Spleen (tissue), 11 donors: Measurements from ENCODE around the gene SLC13A5. TPM values are rescaled to one million over a fixed set of nuclear protein-coding genes. Genes with fewer than 3 reads are reported as not detected.

Experiments used
- DNase-seq: peaks from one replicate; pipeline ENCODE4 v3.0.0-alpha.2; 2020
- H3K27ac ChIP-seq, 8 donors: fragments of 200-600 bp; sonication (generic) in 7 of 8; 1 replicate in 4 of 8; 2 replicates in 4 of 8; pipeline versions ENCODE4 v1.5.0 to v1.8.0; 2016 to 2021; ENCODE audit warnings: inconsistent platforms in 4 of 8, mild to moderate bottlenecking in 4 of 8, moderate library complexity in 1 of 8
- H3K27me3 ChIP-seq, 7 donors: fragments of 200-600 bp; sonication (generic) in 6 of 7; replicated peaks in 1 of 7; 1 replicate in 4 of 7; 2 replicates in 3 of 7; pipeline versions ENCODE4 v1.5.0 to v1.8.0; 2016 to 2021; ENCODE audit warnings: inconsistent platforms in 3 of 7, mild to moderate bottlenecking in 1 of 7
- H3K36me3 ChIP-seq, 6 donors: fragments of 200-600 bp; sonication (generic) in 5 of 6; 1 replicate in 4 of 6; 2 replicates in 2 of 6; pipeline versions ENCODE4 v1.5.0 to v1.8.0; 2016 to 2021; ENCODE audit warnings: inconsistent platforms in 2 of 6
- H3K4me1 ChIP-seq, 6 donors: fragments of 200-600 bp; sonication (generic) in 5 of 6; 1 replicate in 3 of 6; 2 replicates in 3 of 6; pipeline versions ENCODE4 v1.5.0 to v1.8.0; 2016 to 2021; ENCODE audit warnings: inconsistent platforms in 3 of 6
- H3K4me3 ChIP-seq, 8 donors: fragments of 200-600 bp; sonication (generic) in 7 of 8; 1 replicate in 4 of 8; 2 replicates in 4 of 8; pipeline versions ENCODE4 v1.5.0 to v1.8.0; 2016 to 2021; ENCODE audit warnings: inconsistent platforms in 4 of 8, mild to moderate bottlenecking in 4 of 8, moderate library complexity in 2 of 8
- H3K9me3 ChIP-seq, 8 donors: fragments of 200-600 bp; sonication (generic) in 7 of 8; 1 replicate in 4 of 8; 2 replicates in 4 of 8; pipeline versions ENCODE4 v1.5.0 to v1.8.0; 2016 to 2021; ENCODE audit warnings: inconsistent platforms in 4 of 8
- POLR2A ChIP-seq, 3 donors: fragments of 450-650 bp; IDR thresholded peaks; one replicate each; pipeline ENCODE4 v1.5.1; 2017; ENCODE audit warnings: antibody characterized with exemption in 3 of 3, mild to moderate bottlenecking in 1 of 3
- POLR2AphosphoS5 ChIP-seq, 3 donors: sonication (generic); formaldehyde crosslinking; IDR thresholded peaks; one replicate each; pipeline ENCODE4 v1.5.1; 2017; ENCODE audit warnings: antibody characterized with exemption in 3 of 3
- WGBS, 5 donors: extraction: QIAGEN DNeasy Blood & Tissue Kit in 3 of 5; methylation state at CpG; one replicate each; pipeline versions ENCODE4 v1.1.5 to v1.1.7; 2013 to 2018; 5-methylcytosine and 5-hydroxymethylcytosine counted together
- intact Hi-C: fragments of 100-400 bp; cut with DNase I; formaldehyde crosslinking; loops from one replicate; pipeline ENCODE4 v1.15.0; 2023; ENCODE audit warnings: low total_unique reads
- polyA plus RNA-seq, 3 donors: library from polyadenylated mRNA; stranded (reverse); fragments of 200-250 nt; gene quantifications; one replicate each; pipeline ENCODE4 v1.2.1, GENCODE V29; 2013
- total RNA-seq, 7 donors: library from RNA; depleted of rRNA in 3 of 7; stranded (reverse); fragments of >200 nt in 3 of 7; fragmentation: NEBNext Ultra II Directional in 4 of 7; extraction: Animal tissue kit (Norgen Biotek cat#: 25700) in 4 of 7; gene quantifications; one replicate each; pipeline versions ENCODE4 v1.1.0 to v1.2.1, GENCODE V29; 2016 to 2021
- TF ChIP-seq, protein P1 (sequence below), 11 experiments: fragments of 200-600 bp in 7 of 11; fragments of 450-650 bp in 4 of 11; sonication (generic) in 4 of 11; IDR thresholded peaks in 8 of 11; conservative IDR thresholded peaks in 3 of 11; 1 replicate in 7 of 11; 2 replicates in 4 of 11; pipeline versions ENCODE4 v1.4.0 to v1.8.0; 2016 to 2021; ENCODE audit warnings: antibody characterized with exemption in 11 of 11, inconsistent platforms in 4 of 11, mild to moderate bottlenecking in 1 of 11
- donor health status: healthy with polysubstance abuse.
- donor health status: DM: no; HTN: no; CAD: no; lungs with moderate emphysema.
- donor health status: DM: no; HTN: no; CAD: no.
- donor health status: Bipolar disorder and iron deficiency.
- donor health status: healthy.
- donor health status: DM: no; HTN: no; CAD: no.
- donor health status: DM: yes; HTN: yes; CAD: no.

The SLC13A5 gene
- total and polyA plus RNA-seq, 10 donors, result 1.0 to 18.4 (median 5.4) TPM

DNA sequence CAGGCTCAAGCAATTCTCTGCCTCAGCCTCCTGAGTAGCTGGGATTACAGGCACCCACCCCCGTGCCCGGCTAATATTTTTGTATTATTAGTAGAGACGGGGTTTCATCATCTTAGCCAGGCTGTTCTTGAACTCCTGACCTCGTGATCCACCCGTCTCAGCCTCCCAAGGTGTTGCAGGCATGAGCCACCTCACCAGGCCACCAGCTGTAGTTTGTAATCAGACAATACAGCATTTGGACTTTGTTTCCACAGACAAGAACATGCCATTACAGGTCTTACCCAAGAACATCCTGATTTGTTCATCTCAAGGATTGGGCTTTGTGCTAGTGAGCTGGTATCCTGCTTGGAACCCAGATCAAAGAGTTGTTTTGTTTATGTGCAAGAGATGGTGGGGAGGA is 31.5 kb downstream of the SLC13A5 start:
- intact Hi-C loops, result no loop called here
- no peaks in the 10 kb centered on the region for H3K36me3 ChIP-seq
- no peaks in the 10 kb centered on the region for H3K9me3 ChIP-seq
- H3K27me3 ChIP-seq, result peaks cover 0 to 87% (median 16%) of the 10 kb centered on the region in 7 donors
- H3K4me3 ChIP-seq, result no peak overlapping the region
- TF ChIP-seq, protein P1, sequence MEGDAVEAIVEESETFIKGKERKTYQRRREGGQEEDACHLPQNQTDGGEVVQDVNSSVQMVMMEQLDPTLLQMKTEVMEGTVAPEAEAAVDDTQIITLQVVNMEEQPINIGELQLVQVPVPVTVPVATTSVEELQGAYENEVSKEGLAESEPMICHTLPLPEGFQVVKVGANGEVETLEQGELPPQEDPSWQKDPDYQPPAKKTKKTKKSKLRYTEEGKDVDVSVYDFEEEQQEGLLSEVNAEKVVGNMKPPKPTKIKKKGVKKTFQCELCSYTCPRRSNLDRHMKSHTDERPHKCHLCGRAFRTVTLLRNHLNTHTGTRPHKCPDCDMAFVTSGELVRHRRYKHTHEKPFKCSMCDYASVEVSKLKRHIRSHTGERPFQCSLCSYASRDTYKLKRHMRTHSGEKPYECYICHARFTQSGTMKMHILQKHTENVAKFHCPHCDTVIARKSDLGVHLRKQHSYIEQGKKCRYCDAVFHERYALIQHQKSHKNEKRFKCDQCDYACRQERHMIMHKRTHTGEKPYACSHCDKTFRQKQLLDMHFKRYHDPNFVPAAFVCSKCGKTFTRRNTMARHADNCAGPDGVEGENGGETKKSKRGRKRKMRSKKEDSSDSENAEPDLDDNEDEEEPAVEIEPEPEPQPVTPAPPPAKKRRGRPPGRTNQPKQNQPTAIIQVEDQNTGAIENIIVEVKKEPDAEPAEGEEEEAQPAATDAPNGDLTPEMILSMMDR (IDR thresholded peaks at IDR 0.05 in 8 of 11, conservative IDR thresholded peaks at IDR 0.05 in 3 of 11), result no peak
- peaks cover 0 to 8% (median 0%) of the 10 kb centered on the region in 6 donors for H3K4me1 ChIP-seq
- WGBS, 5 donors, result 75 to 89% (median 87%) methylated on average over 5 of the region's 5 CpGs
- no peak for DNase-seq
- no peak overlapping the region for H3K27ac ChIP-seq

DNA sequence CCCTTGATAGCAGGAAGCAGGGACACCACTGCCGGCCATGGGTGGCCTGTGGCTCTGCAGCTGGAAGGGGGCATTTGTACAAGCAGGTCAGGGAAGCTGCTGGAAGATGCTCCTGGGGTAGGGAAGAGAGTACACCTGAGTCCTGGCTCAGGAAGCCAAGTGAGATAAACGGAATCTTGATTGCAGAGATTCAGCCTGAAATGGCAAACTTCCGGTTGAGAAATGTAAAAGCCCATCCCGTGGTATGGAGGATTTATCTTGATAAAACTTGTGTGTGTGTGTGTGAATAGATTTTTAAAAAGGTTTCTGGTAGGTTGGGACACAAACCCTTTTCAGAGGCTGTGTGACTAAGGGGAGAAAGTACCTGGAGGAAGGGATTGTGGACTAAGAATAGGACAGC is 32.0 kb downstream of the SLC13A5 start:
- intact Hi-C loops, result no loop called here
- H3K27me3 ChIP-seq, result peaks cover 0 to 89% (median 16%) of the 10 kb centered on the region in 7 donors
- WGBS, 5 donors, result 66 to 80% (median 68%) methylated on average over 4 of the region's 4 CpGs

DNA sequence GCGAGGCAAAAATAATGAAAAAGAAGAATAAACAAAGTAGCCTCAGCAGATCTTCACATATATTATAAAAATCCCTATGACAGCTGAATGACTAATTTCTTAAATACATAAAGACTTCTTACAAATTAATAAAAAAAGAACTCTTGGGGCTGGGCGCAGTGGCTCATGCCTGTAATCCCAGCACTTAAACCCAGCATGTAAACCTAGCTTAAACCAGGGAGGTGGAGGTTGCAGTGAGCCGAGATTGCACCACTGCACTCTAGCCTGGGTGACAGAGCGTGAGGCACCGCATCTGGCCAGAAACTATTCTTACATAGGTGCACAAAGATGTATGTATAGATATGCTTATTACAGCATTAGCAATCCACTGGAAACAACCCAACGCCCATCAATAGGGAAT is 33.9 kb downstream of the SLC13A5 start:
- no peak for DNase-seq
- 76 to 92% (median 80%) methylated on average over 6 of the region's 6 CpGs for WGBS, 5 donors
- no peak overlapping the region for H3K4me3 ChIP-seq
- H3K9me3 ChIP-seq, result no peaks in the 10 kb centered on the region
- H3K27me3 ChIP-seq, result peaks cover 0 to 77% (median 16%) of the 10 kb centered on the region in 7 donors
- no peak for TF ChIP-seq POLR2A (IDR thresholded peaks at IDR 0.05)
- TF ChIP-seq, protein P1 (IDR thresholded peaks at IDR 0.05 in 8 of 11, conservative IDR thresholded peaks at IDR 0.05 in 3 of 11), result no peak
- no peak for TF ChIP-seq POLR2AphosphoS5 (IDR thresholded peaks at IDR 0.05)
- H3K36me3 ChIP-seq, result no peaks in the 10 kb centered on the region
- H3K4me1 ChIP-seq, result peaks cover 0 to 8% (median 0%) of the 10 kb centered on the region in 6 donors
- intact Hi-C loops, result no loop called here
- H3K27ac ChIP-seq, result no peak overlapping the region

More for the DNA sequence above, 32.0 kb downstream of the SLC13A5 start:
- Histone ChIP-seq H3K27ac (no peak overlapping the region), H3K4me1 (peaks cover 0 to 8% (median 0%) of the 10 kb centered on the region in 6 donors), H3K4me3 (no peak overlapping the region), H3K9me3 (no peaks in the 10 kb centered on the region), H3K36me3 (no peaks in the 10 kb centered on the region)
- TF ChIP-seq, protein P1 (IDR thresholded peaks at IDR 0.05 in 8 of 11, conservative IDR thresholded peaks at IDR 0.05 in 3 of 11), result no peak
- TF ChIP-seq POLR2AphosphoS5 (IDR thresholded peaks at IDR 0.05), result no peak
- no peak for TF ChIP-seq POLR2A (IDR thresholded peaks at IDR 0.05)
- DNase-seq, result no peak

DNA sequence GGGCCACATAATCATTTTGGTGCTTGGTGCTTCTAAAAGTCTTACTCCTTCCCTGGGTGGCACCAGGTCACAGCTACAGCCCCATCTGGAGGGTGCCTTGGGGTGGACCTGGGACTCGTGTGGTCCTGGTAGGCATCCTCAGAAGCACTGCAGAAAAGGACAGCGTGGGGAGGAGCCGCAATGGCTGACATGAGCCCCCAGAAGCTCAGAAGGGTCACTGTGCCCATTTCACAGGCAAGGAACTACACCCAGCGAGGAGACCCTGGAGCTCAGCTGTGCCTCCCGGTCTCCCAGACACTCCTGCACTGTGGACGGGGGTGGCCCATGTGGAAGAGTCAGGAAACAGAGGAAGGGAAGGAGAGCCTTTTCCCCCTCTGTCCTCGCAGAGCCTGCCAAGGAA is 35.2 kb downstream of the SLC13A5 start:
- 69 to 85% (median 75%) methylated on average over 6 to 7 of the region's 7 CpGs for WGBS, 5 donors
- peak; percentile 54 for DNase-seq
- peaks cover 0 to 64% (median 16%) of the 10 kb centered on the region in 7 donors for H3K27me3 ChIP-seq
- H3K4me3 ChIP-seq, result no peak overlapping the region
- peaks cover 0 to 8% (median 0%) of the 10 kb centered on the region in 6 donors for H3K4me1 ChIP-seq
- no peaks in the 10 kb centered on the region for H3K9me3 ChIP-seq
- no peak for TF ChIP-seq POLR2A (IDR thresholded peaks at IDR 0.05)
- TF ChIP-seq, protein P1 (IDR thresholded peaks at IDR 0.05 in 8 of 11, conservative IDR thresholded peaks at IDR 0.05 in 3 of 11), result no peak
- TF ChIP-seq POLR2AphosphoS5 (IDR thresholded peaks at IDR 0.05), result no peak
- intact Hi-C loops, result no loop called here
- H3K36me3 ChIP-seq, result no peaks in the 10 kb centered on the region
- H3K27ac ChIP-seq, result no peak overlapping the region
